Gastrocnemius medialis (tissue), 4 donors: ENCODE results near the gene SEC23A.

Source experiments
- CTCF ChIP-seq, 5 experiments: fragments of 450-650 bp in 3 of 5; fragments of 200-600 bp in 2 of 5; sonication (generic) in 2 of 5; IDR thresholded peaks in 4 of 5; conservative IDR thresholded peaks in 1 of 5; 1 replicate in 4 of 5; 2 replicates in 1 of 5; pipeline ENCODE4 v1.5.1; 2016 to 2019; ENCODE audit warnings: antibody characterized with exemption in 5 of 5, mild to moderate bottlenecking in 3 of 5, moderate library complexity in 3 of 5
- POLR2A ChIP-seq, 2 donors: fragments of 450-650 bp; IDR thresholded peaks; one replicate each; pipeline ENCODE4 v1.6.1; 2017; ENCODE audit warnings: antibody characterized with exemption in 2 of 2, mild to moderate bottlenecking in 2 of 2, moderate library complexity in 2 of 2

- no peak for TF ChIP-seq CTCF (IDR thresholded peaks at IDR 0.05 in 4 of 5, conservative IDR thresholded peaks at IDR 0.05 in 1 of 5)
- no peak for TF ChIP-seq POLR2A (IDR thresholded peaks at IDR 0.05)
Observed at GRCh38 chr14:38992067-38992844, 110.8 kb downstream of the SEC23A start.
